Osteocyte (in vitro differentiated cells): ENCODE data around the gene TRIM25. TPM values are rescaled to one million over a fixed set of nuclear protein-coding genes. Genes with fewer than 3 reads are reported as not detected.
A peak's percentile ranks its signal among the peaks of the same experiment; 100 is the strongest.

ENCODE experiments used
- DNase-seq: peaks from one replicate; pipeline ENCODE4 v3.0.0; 2021; ENCODE audit warnings: mixed read lengths; ENCODE audit not compliant: unreplicated experiment; ENCODE audit errors: extremely low spot score
- H3K27ac Mint-ChIP-seq: one replicate; pipeline ENCODE4 v1.8.0; 2021; ENCODE audit warnings: mild to moderate bottlenecking, mixed read lengths; ENCODE audit not compliant: unreplicated experiment
- H3K27me3 Mint-ChIP-seq: one replicate; pipeline ENCODE4 v1.8.0; 2021; ENCODE audit warnings: mixed read lengths; ENCODE audit not compliant: unreplicated experiment
- H3K36me3 Mint-ChIP-seq: one replicate; pipeline ENCODE4 v1.8.0; 2021; ENCODE audit warnings: mixed read lengths; ENCODE audit not compliant: unreplicated experiment
- H3K4me1 Mint-ChIP-seq: one replicate; pipeline ENCODE4 v1.8.0; 2021; ENCODE audit warnings: mixed read lengths; ENCODE audit not compliant: unreplicated experiment
- H3K4me3 Mint-ChIP-seq: one replicate; pipeline ENCODE4 v1.8.0; 2021; ENCODE audit warnings: mild to moderate bottlenecking, moderate library complexity, mixed read lengths; ENCODE audit not compliant: unreplicated experiment
- H3K9me3 Mint-ChIP-seq: one replicate; pipeline ENCODE4 v1.8.0; 2021; ENCODE audit warnings: mixed read lengths; ENCODE audit not compliant: unreplicated experiment
- total RNA-seq: library from RNA; stranded (reverse); gene quantifications from 2 replicates; pipeline ENCODE4 v1.2.1, GENCODE V29; 2021
- TF ChIP-seq, protein P1 (sequence below): fragments of 200-600 bp; sonication (generic); IDR thresholded peaks from 2 replicates; pipeline ENCODE4 v1.5.0; 2021; ENCODE audit warnings: antibody characterized with exemption, mild to moderate bottlenecking, moderate library complexity

Gene TRIM25
- total RNA-seq, 1 donor from 2014 or later, result 28.1 TPM

DNA sequence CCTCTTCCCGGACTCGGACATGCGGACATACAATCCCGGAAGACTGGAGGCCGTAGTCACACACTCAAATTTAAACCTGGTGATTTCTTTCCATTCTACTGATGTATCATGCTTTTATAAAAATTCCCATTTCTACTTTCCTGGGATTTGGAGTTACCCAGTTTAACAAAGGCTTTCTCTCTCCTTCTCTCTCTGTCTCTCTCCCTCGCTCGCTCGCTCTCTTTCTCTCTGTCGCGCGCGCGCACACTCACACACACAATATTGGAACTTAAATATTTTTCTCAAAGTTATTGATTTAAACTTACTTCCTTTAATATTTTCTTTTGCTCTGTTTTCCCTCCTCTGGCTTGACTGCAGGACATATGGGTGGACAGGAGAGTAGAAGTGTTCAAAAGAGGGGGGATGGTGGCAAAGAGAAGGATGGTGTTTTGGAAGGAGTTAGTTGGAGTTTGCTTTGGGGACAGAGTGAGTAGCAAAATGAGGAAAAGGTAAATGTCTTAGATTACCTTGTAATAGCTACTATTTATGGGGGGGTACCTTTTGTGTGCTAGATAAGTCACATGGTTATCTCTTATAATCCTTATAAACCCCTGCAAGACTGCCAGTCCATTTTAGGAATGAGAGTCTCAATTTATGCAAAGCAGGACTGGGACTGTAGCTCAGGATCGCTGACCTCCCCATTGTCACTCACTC lies 878 bp upstream of the TRIM25 start:
- DNase-seq, result peak; percentile 44
- peak overlapping the region; percentile 91 for H3K27ac Mint-ChIP-seq
- H3K9me3 Mint-ChIP-seq, result peaks cover 10% of the 10 kb centered on the region
- TF ChIP-seq, protein P1, sequence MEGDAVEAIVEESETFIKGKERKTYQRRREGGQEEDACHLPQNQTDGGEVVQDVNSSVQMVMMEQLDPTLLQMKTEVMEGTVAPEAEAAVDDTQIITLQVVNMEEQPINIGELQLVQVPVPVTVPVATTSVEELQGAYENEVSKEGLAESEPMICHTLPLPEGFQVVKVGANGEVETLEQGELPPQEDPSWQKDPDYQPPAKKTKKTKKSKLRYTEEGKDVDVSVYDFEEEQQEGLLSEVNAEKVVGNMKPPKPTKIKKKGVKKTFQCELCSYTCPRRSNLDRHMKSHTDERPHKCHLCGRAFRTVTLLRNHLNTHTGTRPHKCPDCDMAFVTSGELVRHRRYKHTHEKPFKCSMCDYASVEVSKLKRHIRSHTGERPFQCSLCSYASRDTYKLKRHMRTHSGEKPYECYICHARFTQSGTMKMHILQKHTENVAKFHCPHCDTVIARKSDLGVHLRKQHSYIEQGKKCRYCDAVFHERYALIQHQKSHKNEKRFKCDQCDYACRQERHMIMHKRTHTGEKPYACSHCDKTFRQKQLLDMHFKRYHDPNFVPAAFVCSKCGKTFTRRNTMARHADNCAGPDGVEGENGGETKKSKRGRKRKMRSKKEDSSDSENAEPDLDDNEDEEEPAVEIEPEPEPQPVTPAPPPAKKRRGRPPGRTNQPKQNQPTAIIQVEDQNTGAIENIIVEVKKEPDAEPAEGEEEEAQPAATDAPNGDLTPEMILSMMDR, result no peak
- H3K4me3 Mint-ChIP-seq, result peak overlapping the region; percentile 86
- H3K36me3 Mint-ChIP-seq, result no peaks in the 10 kb centered on the region
- H3K4me1 Mint-ChIP-seq, result peaks cover 38% of the 10 kb centered on the region
- no peaks in the 10 kb centered on the region for H3K27me3 Mint-ChIP-seq

DNA sequence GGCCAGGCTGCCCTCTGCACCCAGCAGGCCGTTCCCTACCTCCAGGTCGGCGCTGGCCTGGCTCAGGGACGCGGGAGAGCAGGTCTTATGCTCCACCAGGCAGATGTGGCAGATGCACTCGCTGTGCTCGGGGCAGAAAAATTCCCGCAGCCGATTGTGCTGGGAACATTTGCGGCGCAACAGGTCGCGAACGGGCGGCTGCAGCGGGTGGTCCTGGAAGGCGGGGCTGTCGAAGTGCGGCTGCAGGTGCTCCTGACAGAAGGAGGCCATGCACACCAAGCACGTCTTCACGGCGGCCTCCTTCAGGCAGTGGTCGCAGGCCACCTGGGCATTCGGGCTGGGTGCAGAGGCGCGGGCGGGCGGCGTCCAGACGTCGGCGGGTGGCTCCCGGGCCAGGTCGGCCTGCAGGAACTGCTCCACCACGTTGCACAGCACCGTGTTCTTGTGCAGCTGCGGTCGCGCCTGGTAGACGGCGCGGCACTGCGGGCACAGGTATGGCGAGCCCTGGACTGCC lies 439 bp downstream of the TRIM25 start:
- H3K27ac Mint-ChIP-seq, result peak overlapping the region; percentile 80
- peak; percentile 79 for DNase-seq

DNA sequence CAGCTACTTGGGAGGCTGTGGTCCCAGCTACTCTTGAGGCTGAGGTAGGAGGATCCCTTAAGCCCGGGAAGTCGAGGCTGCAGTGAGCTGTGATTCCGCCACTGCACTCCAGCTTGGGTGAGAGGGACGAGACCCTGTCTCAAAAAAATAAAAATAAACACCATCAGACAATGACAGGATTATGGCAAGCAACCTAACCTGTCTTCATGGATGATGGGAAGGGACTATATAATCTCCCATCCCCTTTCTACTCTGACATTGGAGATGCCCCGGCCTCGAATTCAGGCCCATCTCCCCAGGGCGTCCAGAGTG lies 893 bp downstream of the TRIM25 start:
- Mint-ChIP-seq H3K9me3 (peaks cover 9% of the 10 kb centered on the region), H3K27ac (peak overlapping the region; percentile 80), H3K4me3 (peak overlapping the region; percentile 86)

More for the DNA sequence above, 439 bp downstream of the TRIM25 start:
- Mint-ChIP-seq H3K4me1 (peaks cover 42% of the 10 kb centered on the region), H3K36me3 (peaks cover under 1% of the 10 kb centered on the region), H3K9me3 (peaks cover 10% of the 10 kb centered on the region), H3K4me3 (peak overlapping the region; percentile 86), H3K27me3 (no peaks in the 10 kb centered on the region)
- TF ChIP-seq, protein P1, result no peak

DNA sequence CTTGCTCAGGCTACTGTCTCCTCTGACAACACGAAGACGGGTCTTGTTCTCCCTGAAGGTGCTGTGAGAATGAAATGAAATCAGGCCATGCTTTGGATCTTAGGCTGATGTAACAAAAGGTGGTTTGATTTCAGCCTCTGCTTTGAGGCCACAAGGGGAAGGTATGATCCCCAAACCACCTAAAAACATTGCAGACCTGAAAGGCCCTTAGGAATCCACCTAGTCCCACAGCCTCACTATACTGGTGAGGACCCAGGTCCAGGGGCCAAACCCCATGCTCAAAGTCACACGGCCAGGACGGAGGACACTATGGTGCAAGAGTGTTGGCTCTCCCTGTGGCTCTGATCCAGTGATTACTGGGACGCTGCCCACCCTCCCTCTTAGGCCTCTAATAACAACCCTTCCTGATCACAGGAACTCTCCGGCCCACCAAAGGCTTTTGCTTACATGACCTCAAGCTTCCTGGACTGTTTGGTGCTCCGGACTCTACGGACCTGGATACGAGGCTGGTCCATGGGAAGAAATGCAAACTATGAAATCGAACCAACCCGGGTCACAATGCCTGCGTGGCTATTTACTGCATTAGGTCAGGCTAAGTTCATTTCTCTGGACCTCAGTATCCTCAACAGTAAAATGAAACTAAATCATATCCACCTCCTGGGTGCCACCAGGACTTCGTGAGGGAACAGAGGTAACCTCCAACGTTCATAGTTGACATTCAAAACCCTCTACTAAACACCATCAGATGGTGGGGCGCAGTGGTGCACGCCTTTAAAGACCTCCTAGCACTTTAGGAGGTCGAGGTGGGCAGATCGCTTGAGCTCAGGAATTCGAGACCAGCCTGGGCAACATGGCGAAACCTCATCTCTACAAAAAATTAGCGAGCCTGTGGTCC lies 1.5 kb downstream of the TRIM25 start:
- Mint-ChIP-seq H3K27me3 (no peaks in the 10 kb centered on the region), H3K27ac (peak overlapping the region; percentile 31), H3K9me3 (peaks cover 3% of the 10 kb centered on the region), H3K4me1 (peaks cover 40% of the 10 kb centered on the region), H3K36me3 (peaks cover 8% of the 10 kb centered on the region), H3K4me3 (peak overlapping the region; percentile 86)
- DNase-seq, result peak; percentile 51
- TF ChIP-seq, protein P1, result no peak

More for the DNA sequence above, 893 bp downstream of the TRIM25 start:
- TF ChIP-seq, protein P1, result no peak
- Mint-ChIP-seq H3K27me3 (no peaks in the 10 kb centered on the region), H3K4me1 (peaks cover 42% of the 10 kb centered on the region), H3K36me3 (peaks cover 4% of the 10 kb centered on the region)
- no peak for DNase-seq
